GM19395 (cell line): Measurements from ENCODE around the gene IL1RN.
"Not testable (repeated sequence)": the region's sequence is repeated elsewhere in the genome, so short reads cannot be mapped to it uniquely, and the experiment has no call there.

Experiments
- ATAC-seq: cut with Tn5 transposase; IDR thresholded peaks from one replicate; pipeline ENCODE4 v1.9.1; 2021; ENCODE audit warnings: mild to moderate bottlenecking, moderate library complexity; ENCODE audit not compliant: unreplicated experiment

The IL1RN gene

GRCh38 chr2:113126845-113127645 is at the start of gene IL1RN:
Gene IL1RN (plus strand): TSS chr2:113127598. CDS start chr2:113127625, 27 bp downstream.
- ATAC-seq = no peak

- no peak for ATAC-seq
Measured at GRCh38 chr2:113077921-113078320, 49.5 kb upstream of the IL1RN start.

- no peak for ATAC-seq
Measured at GRCh38 chr2:113078350-113078839, 49.0 kb upstream of the IL1RN start.

GRCh38 chr2:113079131-113079530 is 48.3 kb upstream of the IL1RN start:
- no peak for ATAC-seq

- no peak for ATAC-seq
Measured at GRCh38 chr2:113080134-113080533, 47.3 kb upstream of the IL1RN start.

- ATAC-seq = no peak
Measured at GRCh38 chr2:113081488-113082210, 45.7 kb upstream of the IL1RN start.

GRCh38 chr2:113083296-113083695 is 44.1 kb upstream of the IL1RN start:
- ATAC-seq = no peak

- ATAC-seq = no peak
Measured at GRCh38 chr2:113084249-113085000, 43.0 kb upstream of the IL1RN start.

GRCh38 chr2:113085542-113085941 is 41.9 kb upstream of the IL1RN start:
- no peak for ATAC-seq

GRCh38 chr2:113088213-113088992 is 39.0 kb upstream of the IL1RN start:
- ATAC-seq = no peak

- ATAC-seq = no peak
Measured at GRCh38 chr2:113089916-113090315, 37.5 kb upstream of the IL1RN start.

GRCh38 chr2:113091231-113091896 is 36.0 kb upstream of the IL1RN start:
- ATAC-seq = no peak

GRCh38 chr2:113092864-113093612 is 34.4 kb upstream of the IL1RN start:
- ATAC-seq = no peak

- no peak for ATAC-seq
Measured at GRCh38 chr2:113093613-113093977, 33.8 kb upstream of the IL1RN start.

- ATAC-seq = not testable (repeated sequence)
Measured at GRCh38 chr2:113096306-113096705, 31.1 kb upstream of the IL1RN start.

GRCh38 chr2:113096842-113097618 is 30.4 kb upstream of the IL1RN start:
- ATAC-seq = not testable (repeated sequence)

GRCh38 chr2:113098041-113098440 is 29.4 kb upstream of the IL1RN start:
- ATAC-seq = peak; percentile 54

GRCh38 chr2:113098532-113098931 is 28.9 kb upstream of the IL1RN start:
- ATAC-seq = no peak

- ATAC-seq = no peak
Measured at GRCh38 chr2:113102133-113102532, 25.3 kb upstream of the IL1RN start.
